IPS-NIHi11 (cell line): ENCODE data around the gene MAEA.
"Not testable (repeated sequence)": the region's sequence is repeated elsewhere in the genome, so short reads cannot be mapped to it uniquely, and the experiment has no call there.

Experiments used
- DNase-seq: peaks from one replicate; pipeline ENCODE4 v3.0.0; 2012; ENCODE audit warnings: mixed read lengths, low spot score

Gene MAEA

DNA sequence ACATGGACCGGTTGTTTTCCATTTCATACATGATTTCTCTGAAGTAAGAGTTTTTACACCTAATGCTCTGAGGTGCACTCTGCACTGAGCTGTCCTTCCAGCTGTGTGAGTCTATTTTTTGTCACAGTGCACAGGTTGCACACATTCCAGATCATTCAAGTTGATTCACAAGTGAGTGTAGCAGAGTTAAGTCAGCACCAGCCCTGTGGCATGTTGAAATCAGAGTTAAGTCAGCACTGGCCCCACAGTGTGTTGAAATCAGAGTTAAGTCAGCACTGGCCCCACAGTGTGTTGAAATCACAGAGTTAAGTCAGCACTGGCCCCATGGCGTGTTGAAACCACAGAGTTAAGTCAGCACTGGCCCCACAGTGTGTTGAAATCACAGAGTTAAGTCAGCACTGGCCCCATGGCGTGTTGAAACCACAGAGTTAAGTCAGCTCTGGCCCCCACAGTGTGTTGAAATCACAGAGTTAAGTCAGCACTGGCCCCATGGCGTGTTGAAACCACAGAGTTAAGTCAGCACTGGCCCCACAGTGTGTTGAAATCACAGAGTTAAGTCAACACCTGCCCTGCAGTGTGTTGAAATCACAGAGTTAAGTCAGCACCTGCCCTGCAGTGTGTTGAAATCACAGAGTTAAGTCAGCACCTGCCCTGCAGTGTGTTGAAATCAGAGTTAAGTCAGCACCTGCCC is 45.6 kb downstream of the MAEA start:
- not testable (repeated sequence) for DNase-seq

- no peak for DNase-seq
Observed at GRCh38 chr4:1336088-1336491, 46.4 kb downstream of the MAEA start.

DNA sequence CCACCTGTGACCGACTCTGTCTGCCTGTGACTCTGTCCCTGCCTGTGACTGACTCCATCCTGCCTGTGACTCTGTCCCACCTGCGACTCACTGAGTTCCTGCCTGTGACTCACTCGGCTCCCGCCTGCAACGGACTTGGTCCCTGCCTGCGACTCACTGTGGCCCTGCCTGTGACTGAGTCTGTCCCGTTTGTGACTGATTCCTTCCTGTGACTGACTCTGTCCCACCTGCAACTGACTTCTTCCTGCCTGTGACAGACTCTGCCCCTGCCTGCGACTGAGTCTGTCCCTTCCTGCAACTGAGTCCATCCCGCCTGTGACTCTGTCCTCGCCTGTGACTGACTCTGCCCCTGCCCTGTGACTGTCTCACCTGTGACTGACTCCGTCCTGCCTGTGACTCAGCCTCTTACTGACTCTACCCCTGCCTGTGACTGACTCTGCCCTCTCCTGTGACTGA is 47.7 kb downstream of the MAEA start:
- DNase-seq = no peak

- no peak for DNase-seq
Observed at GRCh38 chr4:1337951-1338751, 48.5 kb downstream of the MAEA start.

- DNase-seq = no peak
Observed at GRCh38 chr4:1338752-1339414, 49.2 kb downstream of the MAEA start.

- DNase-seq = no peak
Observed at GRCh38 chr4:1339489-1339888, 49.8 kb downstream of the MAEA start.

GRCh38 chr4:1340181-1340747 is 50.6 kb downstream of the MAEA start:
- no peak for DNase-seq

DNA sequence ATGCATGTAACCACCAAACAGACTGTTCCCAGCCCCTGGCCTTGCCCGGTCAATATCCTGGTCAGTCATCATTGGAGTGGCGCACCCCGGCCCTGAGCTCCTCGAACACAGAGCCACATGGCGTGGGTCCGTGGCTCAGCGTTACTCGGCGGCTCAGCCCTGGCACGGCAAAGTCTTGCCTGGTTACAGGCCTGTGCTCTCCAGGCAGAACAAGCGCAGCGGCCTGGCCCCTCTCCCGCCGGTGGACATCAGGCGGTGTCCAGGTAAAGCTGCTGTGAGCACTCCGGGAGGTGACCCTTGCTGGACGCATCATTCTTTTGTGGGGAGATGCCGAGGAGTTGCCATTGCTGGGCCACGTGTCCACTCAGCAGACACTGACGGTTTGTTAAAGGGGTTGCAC is 51.2 kb downstream of the MAEA start:
- DNase-seq = no peak

DNA sequence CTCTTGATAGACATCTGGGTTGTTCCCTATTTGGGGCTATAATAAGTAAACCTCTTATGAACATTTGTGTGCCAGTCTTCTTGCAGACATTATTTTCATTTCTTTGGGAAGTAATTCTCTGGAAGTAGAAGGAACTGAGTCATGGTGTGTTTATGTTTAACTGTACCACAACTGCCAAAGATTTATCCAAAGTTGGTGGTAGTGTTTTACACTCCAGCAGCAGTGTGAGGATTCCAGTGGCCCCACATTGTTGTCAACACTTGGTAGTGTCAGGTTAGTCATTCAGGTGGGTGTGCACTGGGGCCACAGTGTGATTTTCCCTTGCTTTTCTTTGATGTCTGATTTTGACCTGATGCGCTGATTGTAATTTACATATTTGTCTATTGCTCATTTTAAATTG is 52.3 kb downstream of the MAEA start:
- no peak for DNase-seq

DNA sequence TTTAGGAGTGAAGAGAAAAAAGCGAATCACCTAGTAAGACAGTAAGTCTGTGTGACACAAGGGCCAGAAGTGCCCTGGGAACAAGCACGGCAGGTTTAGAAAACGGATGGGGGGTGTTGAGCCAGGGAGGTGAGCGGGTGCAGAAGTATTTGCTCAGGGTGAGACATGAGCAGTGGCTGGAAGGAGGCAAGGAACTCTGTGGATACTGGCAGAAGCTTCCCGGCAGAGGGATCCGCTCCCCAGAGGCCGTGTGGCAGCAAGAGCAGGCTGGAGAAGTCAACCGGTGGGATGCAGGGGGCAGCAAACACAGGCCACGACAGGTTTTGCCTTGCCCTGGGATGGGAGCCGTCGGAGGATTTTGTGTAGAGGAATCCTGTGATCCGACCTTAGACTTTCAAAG is 55.0 kb downstream of the MAEA start:
- DNase-seq = no peak

DNA sequence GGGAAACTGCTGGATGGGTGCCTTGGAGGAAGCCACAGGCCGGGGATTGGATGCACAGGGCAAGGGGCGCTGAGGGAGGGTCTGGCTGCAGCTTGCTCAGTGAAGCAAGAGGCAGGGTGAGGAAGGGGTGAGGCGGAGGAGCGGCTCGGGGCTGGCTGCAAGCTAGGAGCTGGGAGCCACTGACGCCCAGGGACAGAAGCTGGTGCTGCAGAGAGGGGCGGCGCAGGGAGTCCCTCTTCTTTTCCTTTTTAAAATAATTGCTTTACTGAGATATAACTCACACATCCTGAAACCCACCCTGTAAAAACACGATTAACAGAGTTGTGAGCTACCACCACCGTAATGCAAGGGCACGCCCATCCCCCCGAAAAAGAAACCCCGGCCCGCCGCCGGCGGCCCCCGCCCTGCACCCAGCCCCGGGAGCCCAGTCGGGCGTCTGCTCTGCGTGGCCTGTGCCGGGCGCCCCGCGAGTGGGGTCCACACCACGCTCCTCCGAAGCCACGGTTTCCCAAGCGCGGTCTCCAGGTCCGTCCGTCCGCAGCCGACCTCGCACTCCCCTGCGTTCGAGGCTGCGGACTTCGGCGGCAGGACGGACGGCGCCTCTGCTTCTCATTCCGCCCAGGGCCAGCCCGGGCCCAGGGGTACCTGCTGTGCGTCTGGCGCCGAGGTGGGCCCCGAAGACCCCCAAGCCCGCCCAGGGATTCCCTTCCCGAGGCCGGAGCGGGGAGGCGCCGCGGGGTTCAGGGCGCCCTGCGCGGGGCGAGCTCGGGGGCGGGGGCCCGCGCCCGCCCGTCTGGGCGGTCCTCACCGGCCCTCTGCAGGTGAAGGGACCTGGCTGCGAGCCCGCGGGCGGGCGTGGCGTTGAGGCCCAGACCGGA is 56.5 kb downstream of the MAEA start:
- peak; percentile 73 for DNase-seq

DNA sequence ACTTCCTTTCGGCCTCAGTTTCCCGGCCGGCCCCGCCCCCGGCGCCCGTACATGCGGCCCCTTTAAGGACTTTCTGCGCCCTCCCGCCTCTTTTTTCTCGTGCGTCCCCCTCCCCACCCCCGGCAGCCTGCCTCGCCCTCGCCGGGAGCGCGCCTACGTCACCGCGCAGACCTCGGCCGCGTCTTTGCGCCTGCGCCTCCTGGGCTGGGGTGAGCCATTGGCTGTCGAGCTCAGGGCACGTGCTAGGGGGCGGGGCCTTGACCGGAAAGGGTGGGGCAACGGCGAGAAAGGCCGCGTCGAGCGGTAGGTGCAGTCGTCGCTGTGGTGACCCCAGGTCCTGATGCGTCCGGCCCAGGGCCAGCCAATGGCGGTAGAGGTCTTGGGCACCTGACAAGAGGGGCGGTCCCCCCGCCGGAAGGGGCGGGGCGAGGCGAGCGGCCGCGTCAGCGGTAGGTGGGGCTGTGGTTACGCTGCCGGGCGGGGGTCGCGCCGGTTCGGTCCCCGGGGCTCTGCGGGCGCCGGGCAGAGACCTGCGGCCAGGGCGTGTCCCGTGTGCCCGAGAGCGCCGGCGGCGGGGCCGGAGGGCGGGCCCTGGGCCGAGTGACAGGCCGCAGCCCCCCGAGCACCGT is 57.2 kb downstream of the MAEA start, which contains the start of gene UVSSA:
Gene UVSSA, plus strand, starts transcription at position 428 of the 629 bp plus-strand sequence. CDS start 884 bp downstream, outside the sequence.
- DNase-seq = peak; percentile 99

DNA sequence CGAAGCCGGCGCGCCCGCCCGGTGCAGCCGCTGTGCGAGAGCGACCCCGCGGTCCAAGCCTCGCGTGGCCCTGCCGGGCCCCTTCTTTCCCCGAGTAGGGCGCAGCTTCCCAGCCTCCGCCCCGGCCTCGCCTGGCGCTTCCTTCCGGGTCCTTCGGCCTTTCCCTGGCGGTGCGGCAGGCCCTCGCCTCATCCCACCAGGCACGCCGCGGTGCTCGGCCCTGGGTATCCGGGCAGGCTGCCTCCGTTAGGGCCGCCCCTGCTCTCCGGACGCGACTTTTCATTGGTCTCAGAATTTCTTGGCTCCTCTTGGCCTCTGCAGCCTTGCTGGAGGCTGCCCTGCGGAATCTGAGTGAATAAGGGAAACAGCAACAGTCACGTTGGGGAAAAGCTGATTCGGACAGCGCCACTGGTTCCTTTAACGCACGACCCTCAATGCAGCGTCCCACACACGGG is 57.7 kb downstream of the MAEA start:
- peak; percentile 76 for DNase-seq

DNA sequence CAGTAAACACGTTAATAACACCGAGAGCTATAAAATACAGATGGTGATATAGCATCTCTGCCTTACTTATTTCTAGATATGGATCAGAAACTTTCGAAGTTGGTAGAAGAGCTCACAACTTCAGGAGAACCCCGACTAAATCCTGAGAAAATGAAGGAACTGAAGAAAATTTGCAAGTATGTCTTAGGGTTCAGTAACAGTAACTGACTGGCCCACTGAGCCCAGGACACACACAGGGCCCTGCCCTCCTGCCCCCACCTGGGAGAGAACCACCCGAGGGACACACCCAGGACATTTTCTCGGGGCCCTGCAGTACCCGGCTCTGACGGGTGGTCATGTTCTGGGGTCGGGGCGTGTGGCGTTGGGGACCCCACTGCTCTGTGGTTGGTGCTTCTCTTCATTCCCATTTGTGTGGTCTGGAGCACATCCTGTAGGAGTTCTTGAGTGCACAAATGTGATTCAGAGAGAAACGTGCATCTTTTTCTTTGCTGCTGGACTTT is 58.4 kb downstream of the MAEA start:
- no peak for DNase-seq

DNA sequence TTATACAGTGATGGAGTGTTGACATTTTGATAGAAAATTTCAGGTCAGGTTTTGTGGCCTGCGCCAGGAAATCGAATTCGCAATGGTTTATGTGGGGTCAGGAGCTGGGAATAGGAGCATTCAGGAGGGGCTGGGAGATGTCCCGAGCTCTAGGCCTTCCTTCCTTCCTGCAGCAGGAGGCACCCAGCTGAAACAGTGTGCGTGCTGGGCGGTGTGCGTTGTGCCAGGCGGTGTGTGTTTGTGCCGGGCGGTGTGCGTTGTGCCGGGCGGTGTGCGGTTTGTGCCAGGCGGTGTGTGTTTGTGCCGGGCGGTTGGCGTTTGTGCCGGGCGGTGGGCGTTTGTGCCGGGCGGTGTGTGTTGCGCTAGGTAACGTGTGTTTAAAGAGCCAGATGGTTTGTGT is 59.1 kb downstream of the MAEA start:
- no peak for DNase-seq

DNA sequence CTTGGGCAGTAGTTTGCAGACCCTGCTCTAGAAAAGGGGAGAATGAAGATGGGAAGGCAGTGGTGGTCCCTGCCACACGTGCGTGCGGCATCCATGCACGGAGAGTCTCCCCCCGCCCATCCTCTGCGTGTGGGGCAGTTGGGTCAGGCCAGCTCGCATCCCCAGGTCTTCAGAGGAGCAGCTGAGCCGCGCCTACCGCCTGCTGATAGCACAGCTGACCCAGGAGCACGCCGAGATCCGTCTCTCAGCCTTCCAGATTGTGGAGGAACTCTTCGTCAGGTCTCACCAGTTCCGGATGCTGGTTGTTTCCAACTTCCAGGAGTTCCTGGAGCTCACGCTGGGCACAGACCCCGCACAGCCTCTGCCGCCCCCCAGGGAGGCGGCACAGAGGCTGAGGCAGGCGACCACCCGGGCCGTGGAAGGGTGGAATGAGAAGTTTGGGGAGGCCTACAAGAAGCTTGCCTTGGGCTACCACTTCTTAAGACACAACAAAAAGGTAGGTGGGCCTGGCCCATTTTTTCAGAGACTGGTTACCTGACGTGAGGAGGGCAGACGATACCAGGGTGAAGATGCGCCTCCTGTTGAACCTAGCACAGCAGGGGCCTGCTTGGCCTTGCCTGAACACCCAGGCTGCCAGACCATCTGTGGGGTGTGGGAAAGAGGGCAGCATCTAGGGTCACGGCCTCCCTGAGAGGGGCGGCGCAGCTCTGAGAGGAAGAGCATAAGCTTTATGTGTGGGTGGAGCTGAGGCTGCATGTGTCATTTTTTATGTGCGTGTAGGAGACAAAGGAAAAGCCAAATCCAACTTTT is 59.9 kb downstream of the MAEA start:
- no peak for DNase-seq

DNA sequence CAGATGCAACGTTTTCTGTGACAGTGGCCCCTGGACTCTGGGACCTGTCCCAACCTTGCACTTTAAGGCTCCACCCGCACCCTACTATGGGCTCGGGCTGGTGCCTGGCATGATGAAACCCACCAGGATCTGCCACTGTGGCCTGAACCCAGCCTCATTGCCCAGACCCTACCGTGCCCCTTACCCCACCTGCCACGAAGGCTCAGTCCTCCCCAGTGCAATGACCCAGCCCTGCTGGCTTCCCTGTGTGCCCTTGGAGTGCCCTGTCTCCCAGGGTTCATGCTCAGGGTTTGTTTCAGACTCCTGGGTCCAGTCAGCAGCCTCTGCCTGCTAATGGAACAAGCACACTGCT is 60.5 kb downstream of the MAEA start:
- no peak for DNase-seq

DNA sequence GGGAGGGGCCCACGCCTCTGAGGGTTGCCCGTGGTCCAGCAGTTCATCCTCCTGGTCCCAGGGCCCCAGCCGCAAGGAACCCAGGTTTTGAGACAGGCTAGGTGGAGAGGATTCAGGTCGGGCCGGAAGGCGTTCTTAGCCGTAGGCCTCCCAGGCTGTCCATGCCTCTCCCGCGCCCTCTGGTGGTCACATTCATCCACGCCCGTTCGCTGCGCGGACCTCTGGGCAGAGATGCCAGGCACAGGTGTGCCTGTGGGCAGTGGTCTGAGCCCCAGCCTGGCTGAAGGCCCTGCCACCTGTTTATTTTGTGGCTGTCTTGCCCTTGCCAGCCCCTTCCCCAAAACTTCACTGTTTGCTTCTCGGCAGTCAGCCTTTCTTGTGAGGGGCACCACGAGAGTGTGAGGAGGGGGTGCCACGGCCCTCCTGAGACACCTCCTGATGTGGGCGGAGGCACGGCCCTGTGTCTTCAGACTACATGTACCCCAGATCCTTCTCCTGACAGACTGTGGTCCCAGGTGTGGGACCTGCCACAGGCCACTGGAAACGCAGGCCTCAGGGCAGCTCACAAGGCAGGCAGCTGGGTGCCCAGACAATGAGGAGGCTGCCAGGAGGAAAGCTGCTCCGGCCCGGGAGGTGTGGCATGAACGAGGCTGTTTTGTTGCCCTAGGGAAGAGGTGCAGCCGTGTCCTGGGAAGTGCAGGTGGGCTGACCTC is 62.3 kb downstream of the MAEA start:
- DNase-seq = peak; percentile 90

DNA sequence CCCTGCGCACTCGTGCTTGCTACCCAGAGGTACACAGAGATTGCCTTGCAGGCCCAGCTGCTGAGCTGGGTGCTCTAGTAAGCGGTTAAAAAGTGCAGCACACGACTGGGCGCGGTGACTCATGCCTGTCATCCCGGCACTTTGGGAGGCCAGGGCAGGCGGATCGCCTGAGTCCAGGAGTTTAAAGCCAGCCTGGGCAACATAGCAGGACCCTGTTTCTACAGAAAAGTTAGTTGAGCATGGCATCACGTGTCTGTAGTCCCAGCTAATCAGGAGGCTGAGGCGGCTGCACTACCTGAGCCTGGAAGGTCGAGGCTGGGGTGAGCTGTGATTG is 62.8 kb downstream of the MAEA start:
- DNase-seq = no peak
